ENCODE data around the gene PSPH.
A peak's percentile ranks its signal among the peaks of the same experiment; 100 is the strongest.
"Not testable (repeated sequence)": the region's sequence is repeated elsewhere in the genome, so short reads cannot be mapped to it uniquely, and the experiment has no call there.

PSPH gene

DNA sequence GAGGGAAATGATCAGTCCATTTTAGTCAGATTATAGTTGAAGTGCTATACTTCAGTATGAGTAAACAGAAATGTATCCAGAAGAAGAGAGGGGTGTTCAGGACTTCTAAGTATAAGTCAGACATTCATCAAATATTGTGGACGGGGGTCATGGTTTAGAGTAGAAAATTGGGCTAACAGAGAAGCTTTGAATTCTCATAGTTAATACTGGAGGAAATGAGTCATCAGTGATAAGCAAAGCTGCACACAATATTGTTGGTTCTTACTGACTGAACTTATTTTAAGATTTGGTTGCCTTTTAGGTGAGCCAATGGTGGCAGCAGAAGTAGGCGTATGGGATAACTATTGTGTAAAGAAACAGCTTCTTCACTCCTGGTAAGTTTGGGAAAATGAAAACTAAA is 11.1 kb upstream of the PSPH start:
- DNase-seq (ENCODE audit: low spot score), result no peak

DNA sequence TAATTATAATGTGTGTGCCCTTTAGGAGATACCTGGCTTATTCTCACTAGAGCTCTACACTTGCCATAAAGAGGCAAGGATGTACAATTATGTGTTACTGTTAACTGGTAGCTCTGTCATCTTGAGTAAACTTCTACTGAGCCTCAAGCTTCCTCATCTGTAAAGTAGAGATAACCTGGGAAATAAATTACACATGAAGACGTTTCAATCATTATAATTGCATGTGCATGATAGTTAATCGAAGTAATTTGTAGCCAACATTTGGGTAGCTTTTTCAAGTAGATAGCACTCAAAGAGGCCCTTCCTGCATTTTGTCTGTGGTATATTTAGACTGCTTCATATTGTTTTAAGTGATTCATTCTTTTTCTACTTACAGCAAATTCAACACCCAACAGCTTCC is 2.7 kb upstream of the PSPH start:
- no peak for DNase-seq (ENCODE audit: low spot score)

DNA sequence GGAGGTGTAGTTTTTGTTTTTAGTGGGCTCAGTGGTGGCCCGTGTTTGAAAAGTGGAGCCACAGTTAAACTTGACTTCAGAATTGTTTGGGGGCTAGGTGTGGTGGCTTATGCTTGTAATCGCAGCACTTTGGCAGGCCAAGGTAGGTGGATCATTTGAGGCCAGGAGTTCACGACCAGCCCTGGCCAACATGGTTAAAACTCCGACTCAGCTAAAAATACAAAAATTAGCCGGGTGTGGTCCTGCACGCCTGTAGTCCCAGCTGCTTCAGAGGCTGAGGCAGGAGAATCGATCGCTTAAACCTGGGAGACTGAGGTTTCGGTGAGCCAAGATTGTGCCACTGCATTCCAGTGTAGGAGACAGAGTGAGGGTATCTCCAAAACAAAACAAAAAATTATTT is 2.1 kb upstream of the PSPH start:
- DNase-seq (ENCODE audit: low spot score), result no peak

DNA sequence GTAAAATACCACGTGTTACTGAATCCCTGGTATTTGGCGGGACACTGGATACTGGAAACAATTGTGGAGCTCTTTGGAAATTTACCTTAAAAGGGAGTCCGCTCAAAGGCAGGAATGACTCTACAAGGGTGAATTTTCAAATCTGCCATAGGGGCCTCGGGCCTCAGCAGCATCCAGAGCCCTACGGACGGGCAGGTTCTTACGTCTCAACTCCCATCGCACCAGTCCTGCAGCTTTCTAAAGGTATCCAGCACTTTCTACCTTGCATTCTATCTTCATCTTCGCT is 248 bp downstream of the PSPH start:
- DNase-seq (ENCODE audit: low spot score), result no peak

DNA sequence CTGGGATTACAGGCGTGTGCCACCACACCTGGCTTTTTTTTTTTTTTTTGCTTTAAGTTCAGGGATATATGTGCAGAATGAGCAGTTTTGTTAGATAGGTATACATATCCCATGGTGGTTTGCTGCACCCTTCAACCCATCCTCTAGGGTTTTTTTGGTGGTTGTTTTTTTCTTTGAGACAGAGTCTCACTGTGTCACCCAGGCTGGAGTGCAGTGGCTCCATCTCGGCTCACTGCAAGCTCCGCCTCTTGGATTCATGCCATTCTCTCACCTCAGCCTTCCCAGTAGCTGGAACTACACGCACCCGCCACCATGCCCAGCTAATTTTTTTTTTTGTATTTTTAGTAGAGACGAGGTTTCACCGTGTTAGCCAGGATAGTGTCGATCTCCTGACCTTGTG is 2.5 kb downstream of the PSPH start:
- not testable (repeated sequence) for DNase-seq (ENCODE audit: low spot score)

DNA sequence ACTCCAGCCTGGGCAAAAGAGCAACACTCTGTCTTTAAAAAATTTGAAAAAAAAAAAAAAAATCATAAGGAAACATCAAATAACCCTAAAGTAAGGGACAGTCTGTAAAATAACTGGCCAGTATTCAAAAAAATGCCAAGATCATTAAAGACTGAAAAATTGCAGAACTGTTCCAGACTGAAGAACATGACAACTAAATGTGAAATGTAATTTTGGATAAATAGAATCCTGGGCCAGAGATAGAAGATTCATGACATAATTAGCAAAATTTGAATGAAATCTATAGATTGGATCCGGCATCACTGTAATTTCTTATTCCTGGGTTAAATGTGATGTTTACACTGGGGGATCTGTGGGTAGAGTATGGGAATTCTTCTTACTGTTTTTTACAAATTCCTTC is 3.0 kb downstream of the PSPH start:
- DNase-seq (ENCODE audit: low spot score), result no peak

DNA sequence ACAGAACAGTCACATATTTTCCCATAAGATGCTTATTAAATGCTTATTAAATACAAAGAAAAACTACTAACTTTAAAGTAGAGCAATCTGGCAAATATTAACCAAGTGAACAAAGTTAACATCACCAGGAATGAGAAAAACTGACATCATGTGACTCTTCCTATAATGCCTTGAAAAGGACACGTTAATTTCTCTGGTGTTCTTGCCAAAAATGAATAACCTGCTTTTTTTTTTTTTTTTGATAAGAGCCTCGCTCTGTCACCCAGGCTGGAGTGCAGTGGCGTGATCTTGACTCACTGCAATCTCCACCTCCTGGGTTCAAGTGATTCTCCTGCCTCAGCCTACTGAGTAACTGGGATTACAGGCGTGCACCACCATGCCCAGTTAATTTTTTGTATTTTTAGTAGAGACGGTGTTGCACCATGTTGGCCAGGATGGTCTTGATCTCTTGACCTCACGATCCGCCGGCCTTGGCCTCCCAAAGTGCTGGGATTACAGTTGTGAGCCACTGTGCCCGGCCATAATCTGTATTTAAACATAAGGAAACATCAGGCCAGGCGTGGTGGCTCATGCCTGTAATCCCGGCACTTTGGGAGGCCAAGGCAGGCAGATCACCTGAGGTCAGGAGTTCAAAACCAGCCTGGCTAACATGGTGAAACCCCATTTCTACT is 3.7 kb downstream of the PSPH start:
- not testable (repeated sequence) for DNase-seq (ENCODE audit: low spot score)

DNA sequence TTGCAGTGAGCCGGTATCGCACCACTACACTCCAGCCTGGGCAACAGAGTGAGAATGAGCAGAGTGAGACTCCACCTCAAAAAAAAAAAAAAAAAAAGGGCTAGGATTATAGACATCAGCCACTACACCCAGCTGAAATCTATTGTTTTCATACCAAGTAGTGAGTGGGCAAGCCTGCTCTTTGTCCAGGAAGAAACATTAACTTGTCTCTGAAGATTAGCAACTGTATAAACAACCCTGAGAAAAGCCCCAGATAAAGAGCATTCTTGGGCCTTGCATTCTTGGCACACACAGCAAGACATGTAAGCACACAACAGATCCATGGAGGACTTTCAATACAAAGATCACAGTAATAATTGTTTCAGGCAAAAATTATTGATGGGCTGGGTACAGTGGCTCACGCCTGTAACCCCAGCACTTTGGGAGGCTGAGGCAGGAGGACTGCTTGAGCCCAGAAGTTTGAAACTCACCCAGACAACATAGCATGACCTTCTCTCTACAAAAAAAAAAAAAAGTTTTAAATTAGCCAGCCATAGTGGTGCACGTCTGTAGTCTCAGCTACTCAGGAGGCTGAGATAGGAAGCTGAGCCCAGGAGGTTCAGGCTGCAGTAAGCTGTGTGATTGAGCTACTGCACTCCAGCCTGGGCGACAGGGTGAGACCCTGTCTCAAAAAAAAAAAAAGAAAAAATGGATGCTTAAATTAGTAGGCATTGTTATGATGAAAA is 4.4 kb downstream of the PSPH start:
- DNase-seq (ENCODE audit: low spot score), result peak; percentile 69

DNA sequence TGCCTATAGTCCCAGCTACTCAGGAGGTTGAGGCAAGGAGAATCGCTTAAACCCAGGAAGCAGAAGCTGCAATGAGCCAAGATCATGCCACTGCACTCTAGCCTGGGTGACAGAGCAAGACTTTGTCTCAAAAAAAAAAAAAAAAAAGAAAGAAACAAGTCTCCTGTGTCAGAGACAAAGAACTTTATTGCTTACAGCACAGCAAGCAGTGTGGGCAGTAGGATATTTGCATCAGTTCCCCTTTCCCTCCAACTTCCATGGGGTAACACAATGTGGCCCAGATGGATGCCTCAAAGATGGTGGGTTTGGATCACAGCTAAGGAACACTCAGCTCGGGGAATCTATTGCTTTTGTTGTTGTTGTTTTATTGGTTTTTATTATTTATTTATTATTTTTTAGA is 5.5 kb downstream of the PSPH start:
- DNase-seq (ENCODE audit: low spot score), result not testable (repeated sequence)

DNA sequence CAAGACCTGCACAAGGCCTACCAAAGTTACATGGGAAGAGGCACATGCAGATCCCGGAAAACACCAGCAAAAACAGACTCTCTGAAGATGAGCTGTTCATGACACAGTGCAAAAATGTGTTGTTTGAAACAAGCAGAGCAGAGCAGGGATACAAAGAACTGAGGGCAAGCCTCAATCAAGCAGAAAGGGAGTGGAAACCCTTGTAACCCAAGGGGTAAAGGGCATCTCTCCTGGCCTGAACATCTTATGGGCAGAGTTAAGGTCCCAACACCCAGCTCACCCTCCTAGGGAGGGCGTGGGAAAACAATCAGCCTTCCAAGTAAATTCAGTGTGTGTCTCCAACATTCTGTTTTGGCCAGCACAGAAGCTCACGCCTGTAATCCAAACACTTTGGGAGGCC is 10.5 kb downstream of the PSPH start:
- DNase-seq (ENCODE audit: low spot score), result no peak

DNA sequence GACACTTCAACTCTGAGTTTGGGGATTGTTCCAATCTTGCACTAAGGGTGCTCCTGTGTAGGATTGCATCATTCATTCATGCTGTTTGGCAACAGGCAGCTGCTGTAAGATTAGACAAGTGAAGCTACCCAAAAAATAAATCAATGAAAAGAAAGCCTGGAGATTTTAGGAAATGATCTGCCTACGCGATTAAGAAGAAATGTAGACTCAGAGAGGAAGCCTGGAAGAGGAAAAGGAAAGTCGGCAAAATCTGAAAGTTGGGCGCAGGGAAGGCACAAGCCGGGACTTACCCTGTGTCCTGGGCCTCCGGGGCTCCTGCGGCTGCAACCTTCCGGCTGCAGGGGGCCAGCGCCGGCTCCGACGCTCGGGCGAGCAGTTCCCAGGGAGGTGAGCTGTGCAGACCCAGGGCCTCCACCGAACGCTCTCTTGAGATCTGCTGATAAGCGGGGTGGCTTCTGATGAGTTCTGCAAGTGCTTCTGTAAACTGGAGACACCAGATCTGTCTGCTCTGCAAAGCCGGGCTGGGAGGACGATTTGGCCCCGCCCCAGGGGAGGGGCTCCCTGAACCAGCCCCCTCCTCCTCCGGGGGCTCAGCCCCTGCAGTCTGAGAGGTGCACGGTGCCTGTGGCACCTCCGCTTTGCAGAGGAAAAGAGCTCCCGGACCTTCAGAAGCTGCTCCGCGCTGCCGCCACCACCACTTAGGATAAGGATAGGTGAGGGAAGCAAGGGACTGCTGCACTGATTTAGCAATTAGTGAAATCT is 17.4 kb downstream of the PSPH start:
- DNase-seq (ENCODE audit: low spot score), result peak; percentile 81

DNA sequence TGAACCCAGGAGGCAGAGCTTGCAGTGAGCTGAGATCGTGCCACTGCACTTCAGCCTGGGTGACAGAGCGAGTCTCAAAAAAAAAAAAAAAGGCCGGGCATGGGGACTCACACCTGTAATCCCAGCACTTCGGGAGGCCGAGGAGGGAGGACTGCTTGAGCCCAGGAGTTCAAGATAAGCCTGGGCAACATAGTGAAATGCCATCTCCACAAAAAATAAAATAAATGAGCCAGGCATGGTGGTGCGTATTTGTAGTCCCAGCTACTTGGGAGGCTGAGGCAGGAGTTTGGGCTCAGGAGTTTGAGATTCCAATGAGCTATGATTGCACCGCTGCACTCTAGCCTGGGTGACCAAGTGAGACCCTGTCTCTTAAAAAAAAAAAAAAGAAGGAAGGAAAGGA is 18.7 kb downstream of the PSPH start:
- DNase-seq (ENCODE audit: low spot score), result not testable (repeated sequence)

DNA sequence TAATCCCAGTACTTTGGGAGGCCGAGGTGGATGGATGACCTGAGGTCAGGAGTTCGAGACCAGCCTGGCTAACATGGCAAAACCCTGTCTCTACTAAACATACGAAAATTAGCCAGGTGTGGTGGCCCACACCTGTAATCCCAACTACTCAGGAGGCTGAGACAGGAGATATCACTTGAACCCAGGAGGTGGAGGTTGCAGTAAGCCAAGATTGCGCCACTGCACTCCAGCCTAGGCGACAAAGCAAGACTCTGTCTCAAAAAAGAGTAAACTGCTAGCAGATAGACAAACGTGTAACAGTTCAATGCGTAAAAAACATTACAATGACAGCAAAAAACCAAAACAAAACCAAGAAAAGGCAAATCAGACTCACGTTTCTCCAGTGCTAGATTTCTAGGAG is 19.7 kb downstream of the PSPH start:
- not testable (repeated sequence) for DNase-seq (ENCODE audit: low spot score)

DNA sequence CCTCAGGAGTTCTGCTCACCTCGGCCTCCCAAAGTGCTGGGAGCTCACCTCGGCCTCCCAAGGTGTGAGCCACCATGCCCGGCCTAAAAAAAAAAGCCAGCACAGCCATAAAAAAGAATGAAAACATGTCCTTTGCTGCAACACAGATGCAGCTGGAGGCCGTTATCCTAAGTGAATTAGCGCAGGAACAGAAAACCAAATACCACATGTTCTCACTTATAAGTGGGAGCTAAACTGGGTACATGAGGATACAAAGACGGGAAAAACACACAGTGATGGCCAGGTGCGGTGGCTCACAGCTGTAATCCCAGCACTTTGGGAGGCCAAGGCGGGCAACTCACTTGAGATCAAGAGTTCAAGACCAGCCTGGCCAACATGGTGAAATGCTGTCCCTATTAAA is 20.9 kb downstream of the PSPH start:
- DNase-seq (ENCODE audit: low spot score), result no peak

DNA sequence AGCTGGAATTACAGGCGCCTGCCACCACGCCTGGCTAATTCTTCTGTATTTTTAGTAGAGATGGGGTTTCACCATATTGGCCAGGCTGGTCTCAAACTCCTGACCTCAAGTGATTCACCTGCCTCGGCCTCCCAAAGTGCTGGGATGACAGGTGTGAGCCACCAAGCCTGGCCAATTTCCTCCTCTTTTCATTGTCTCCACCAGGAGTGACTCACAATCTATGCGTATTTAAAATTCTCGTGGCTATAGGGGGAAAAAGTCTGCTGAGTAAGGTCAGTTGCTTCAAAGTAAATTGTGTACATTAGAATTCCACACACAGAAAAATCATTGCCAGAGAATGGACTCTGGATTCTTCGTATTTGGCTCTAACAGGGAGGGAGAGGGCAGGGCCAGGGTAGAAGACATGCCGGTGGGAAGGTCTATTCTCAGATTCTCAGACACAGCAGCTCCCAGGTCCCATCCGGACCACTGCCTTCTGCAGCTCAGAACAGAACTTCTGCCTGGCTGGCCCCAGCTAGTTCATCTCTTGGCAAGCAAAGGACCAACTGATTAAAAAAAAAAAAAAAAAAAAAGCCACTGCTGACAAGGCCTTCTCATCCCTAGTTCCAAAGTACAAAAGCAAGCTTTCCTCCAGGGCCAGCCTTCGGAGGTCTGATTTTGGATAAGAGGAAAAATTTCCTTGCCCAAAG is 22.2 kb downstream of the PSPH start:
- no peak for DNase-seq (ENCODE audit: low spot score)

DNA sequence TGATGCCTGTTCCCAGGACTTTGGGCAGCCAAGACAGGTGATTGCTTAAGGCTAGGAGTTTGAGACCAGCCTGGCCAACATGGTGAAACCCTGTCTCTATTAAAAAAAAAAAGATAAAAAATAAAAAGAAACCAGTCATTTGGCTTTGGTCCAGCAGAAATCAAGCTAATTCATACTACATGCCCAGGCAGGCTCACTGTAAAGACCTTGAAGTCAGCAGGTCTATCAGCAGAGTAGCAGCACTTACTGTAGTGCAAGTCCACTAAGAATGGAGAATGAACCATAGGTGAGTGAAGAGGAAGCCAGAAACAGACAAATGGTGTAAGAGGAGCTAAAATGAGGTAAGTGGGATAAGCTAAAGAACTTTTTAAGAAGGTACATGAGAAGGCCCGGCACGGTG is 24.7 kb downstream of the PSPH start:
- no peak for DNase-seq (ENCODE audit: low spot score)

DNA sequence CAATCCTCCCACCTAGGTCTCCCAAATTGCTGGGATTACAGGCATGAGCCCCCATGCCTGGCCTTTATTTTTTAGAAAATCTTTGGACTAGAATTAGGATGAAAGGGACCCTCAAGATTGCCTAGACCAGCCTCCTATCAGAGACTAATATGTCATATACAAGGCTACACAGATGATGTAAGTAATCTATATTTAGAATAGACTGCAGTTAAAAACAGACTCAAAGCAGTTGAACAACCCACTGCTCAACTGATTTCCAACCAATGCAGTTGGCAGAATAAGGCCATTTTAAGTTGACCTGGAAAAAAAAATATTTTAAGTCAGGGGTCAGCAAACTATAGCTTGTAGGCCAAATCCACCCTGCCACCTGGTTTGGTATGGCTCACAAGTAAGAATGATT is 27.7 kb downstream of the PSPH start:
- no peak for DNase-seq (ENCODE audit: low spot score)

DNA sequence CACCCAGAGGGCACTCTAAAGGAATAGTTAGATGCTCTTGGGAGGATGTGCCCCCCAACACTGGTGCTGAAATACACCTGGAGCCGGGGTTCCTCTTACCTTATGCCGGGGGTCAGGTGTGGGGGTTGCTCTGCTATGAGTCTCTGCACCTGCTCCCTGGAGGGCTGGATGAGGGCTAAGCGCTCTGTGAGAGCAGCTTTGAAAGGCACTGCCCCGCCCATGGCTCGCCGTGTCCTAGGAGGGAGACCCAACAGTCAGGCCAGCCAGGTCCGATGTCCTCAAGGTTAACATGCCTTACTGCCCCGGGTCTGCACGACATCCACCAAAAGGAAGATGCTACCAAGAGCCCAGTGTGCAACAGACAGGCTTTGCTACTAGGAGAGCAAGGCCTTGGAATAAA is 31.7 kb downstream of the PSPH start:
- DNase-seq (ENCODE audit: low spot score), result no peak

DNA sequence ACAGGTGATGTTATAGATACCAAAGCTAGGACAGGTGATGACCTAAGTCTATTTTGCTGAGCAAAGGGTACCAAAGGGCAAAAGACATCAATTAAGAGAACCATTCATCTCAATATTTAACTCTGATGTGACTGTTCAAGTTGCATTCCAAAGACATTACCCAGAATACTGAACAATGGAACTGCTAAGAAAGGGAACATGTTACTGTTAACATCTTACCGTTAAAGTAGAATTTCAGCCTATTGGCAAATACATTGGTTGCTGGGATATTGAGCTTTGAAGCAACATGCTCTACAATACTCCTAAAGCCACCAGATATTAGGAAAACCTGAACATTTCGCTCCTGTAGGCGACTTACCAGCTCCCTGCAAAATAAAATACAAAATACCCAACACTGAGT is 34.2 kb downstream of the PSPH start:
- not testable (repeated sequence) for DNase-seq (ENCODE audit: low spot score)

DNA sequence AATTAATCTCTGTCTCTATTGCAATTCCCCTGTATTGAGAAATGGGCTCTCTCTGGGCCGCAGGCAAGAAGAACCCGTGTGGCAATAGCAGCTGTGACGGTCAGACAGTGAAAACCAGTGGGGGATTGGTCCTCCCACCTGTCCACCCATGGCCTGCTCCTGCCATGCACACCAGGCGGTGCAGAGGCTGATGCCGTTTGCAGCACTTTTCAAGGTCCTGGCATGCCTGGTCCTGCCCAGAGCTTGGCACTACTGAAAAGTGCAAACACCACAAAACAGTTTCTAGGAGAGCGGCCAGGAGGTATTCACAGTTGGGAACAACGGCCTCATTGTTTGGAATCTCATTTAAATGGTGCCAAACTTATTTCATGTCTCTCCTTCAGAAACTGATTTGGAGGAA is 41.5 kb downstream of the PSPH start:
- no peak for DNase-seq (ENCODE audit: low spot score)

DNA sequence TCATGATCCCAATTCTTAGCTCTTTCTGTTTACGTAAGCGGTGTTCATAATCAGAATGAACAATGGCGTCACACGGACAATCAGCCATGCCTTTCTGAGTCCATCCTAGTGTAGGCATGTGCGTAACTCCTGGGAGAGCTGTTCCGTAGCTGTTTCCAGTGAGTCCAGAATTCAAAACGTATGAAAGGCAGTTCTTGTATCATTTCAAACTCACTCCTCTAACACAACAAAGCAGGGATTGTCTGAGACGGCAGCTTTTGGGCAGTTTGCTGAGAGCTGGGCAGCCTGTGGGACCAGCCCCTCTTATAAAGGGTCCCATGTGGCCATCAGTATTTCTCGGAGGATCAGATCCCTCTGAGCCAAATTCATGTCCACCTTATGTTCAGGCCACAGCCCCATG is 43.4 kb downstream of the PSPH start:
- DNase-seq (ENCODE audit: low spot score), result no peak

DNA sequence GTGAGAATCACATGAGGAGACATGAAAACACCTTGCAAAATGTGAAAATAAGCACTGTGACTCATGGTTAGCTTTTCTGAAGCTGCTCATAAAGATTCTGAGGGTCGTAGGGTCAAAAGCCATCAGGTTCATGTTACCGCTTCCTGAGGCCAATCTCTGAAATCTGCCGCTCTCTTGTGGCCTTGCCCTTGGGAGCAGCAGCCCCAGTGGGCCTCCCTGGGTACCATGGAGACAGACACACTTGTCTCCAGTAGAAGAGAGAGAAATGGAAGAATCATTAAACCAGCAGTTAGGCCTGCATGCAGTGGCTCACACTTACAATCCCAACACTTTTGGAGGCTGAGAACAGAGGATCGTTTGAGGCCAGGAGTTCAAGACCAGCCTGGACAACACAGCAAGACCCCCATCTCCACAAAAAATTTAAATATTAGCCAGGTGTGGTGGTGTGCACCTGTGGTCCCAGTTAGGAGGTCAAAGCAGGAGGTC is 44.0 kb downstream of the PSPH start:
- DNase-seq (ENCODE audit: low spot score), result no peak

DNA sequence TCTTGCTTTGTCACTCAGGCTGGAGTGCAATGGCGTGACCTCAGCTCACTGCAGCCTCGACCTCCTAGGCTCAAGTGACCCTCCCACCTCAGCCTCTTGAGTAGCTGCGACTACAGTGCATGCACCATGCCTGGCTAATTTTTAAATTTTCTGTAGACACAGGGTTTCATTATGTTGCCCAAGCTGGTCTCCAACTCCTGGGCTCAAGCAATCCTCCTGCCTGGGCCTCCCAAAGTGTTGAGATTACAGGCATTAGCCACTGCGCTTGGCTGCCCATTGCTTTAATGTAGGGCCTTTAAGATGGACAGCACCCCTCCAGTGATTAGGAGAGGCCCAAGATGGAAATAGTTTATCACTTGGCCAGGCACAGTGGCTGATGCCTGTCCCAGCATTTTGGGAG is 47.5 kb downstream of the PSPH start:
- DNase-seq (ENCODE audit: low spot score), result no peak
